Cardiac muscle cell (in vitro differentiated cells and primary cell): Measurements from ENCODE around the gene ADPGK. TPM values are rescaled to one million over a fixed set of nuclear protein-coding genes. Genes with fewer than 3 reads are reported as not detected.

Source experiments
- DNase-seq, 2 donors: peaks; one replicate each; pipeline versions ENCODE4 v3.0.0 to v3.0.0-alpha.2; 2010 to 2017; ENCODE audit warnings: low read depth in 1 of 2, low spot score in 1 of 2
- H3K27ac ChIP-seq: fragments of 200-600 bp; sonication (generic); 2 replicates; pipeline ENCODE4 v1.5.1; 2016
- H3K27me3 ChIP-seq: fragments of 200-600 bp; sonication (generic); 2 replicates; pipeline ENCODE4 v1.6.0; 2016; ENCODE audit warnings: control low read depth
- H3K36me3 ChIP-seq: fragments of 200-600 bp; sonication (generic); 2 replicates; pipeline ENCODE4 v1.5.1; 2016; ENCODE audit warnings: control low read depth
- H3K4me1 ChIP-seq: fragments of 200-600 bp; sonication (generic); 2 replicates; pipeline ENCODE4 v1.8.1; 2017; ENCODE audit warnings: low read depth, mild to moderate bottlenecking, mixed run types
- H3K4me3 ChIP-seq: fragments of 200-600 bp; sonication (generic); 2 replicates; pipeline ENCODE4 v1.5.1; 2016; ENCODE audit warnings: mild to moderate bottlenecking
- H3K9me3 ChIP-seq: fragments of 200-600 bp; sonication (generic); 2 replicates; pipeline ENCODE4 v1.5.1; 2017; ENCODE audit warnings: low read depth, mild to moderate bottlenecking, control low read depth
- CTCF ChIP-seq: IDR thresholded peaks from 2 replicates; pipeline ENCODE4 v1.5.1; 2012; ENCODE audit warnings: low read depth, mild to moderate bottlenecking, low read length
- polyA plus RNA-seq: library from polyadenylated mRNA; unstranded; fragments of >200 nt; fragmentation: Nextera tagmentation; extraction: Ambion mirVana; gene quantifications from 2 replicates; pipeline ENCODE4 v1.2.1, GENCODE V29; 2016
- total RNA-seq: library from RNA; depleted of rRNA; stranded (reverse); fragments of >200 nt; gene quantifications from 2 replicates; pipeline ENCODE4 v1.2.3, GENCODE V29; 2016

ADPGK gene
- total and polyA plus RNA-seq, 2 experiments from 2014 or later: 32.3 to 37.3 TPM

DNA sequence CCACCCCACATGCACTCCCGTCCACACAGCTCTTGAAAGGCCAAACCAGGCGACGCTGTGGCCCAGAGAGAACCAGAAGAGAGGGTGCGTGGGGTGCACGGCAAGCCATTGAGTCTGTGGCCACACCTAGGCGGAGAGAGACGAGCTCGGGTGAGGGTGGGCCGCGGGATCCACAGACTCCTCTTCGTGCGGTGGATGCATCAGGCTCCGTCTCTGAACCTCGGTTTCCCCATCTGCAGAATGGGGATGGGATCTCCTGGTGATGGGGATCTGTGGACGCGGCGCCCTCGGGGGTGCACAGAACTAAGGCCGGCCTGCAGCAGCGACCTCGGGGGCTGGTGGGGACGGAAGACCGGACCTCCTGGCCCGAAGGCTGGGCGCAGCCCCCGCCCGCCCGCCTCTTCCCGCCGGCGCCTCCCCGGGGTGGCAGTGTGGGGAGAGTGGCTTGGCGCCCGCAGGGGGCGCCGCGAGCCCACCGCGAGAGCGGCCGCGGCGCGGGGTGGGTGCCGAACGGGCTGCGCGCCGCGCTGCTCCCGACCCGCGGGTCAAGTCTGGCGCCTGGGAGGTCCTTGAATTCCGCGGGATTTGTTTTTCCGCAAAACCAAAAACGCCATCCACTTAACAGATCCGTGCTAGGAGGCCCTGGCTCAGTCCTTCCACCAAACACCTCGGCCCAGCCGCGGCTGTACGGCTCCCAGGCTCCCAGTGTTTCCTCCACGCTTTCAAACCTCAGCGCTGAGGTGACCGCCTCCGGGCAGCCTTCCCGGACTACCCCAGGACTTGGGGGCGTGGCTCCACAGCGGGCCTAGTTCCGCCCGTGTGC, 13.2 kb upstream of the ADPGK start:
- no peaks in the 10 kb centered on the region for H3K27me3 ChIP-seq
- H3K4me3 ChIP-seq: peak overlapping the region; percentile 36
- no peaks in the 10 kb centered on the region for H3K36me3 ChIP-seq
- DNase-seq: peak; percentile 71
- TF ChIP-seq CTCF: peak; percentile 41
- no peak overlapping the region for H3K27ac ChIP-seq
- H3K4me1 ChIP-seq: no peaks in the 10 kb centered on the region
- no peaks in the 10 kb centered on the region for H3K9me3 ChIP-seq

GRCh38 chr15:72796210-72796514, 12.6 kb upstream of the ADPGK start:
- H3K27me3 ChIP-seq: no peaks in the 10 kb centered on the region
- H3K4me3 ChIP-seq: no peak overlapping the region
- H3K4me1 ChIP-seq: no peaks in the 10 kb centered on the region
- no peak overlapping the region for H3K27ac ChIP-seq
- TF ChIP-seq CTCF: no peak
- H3K36me3 ChIP-seq: no peaks in the 10 kb centered on the region
- no peaks in the 10 kb centered on the region for H3K9me3 ChIP-seq
- DNase-seq: no peak

GRCh38 chr15:72793766-72794660, 10.5 kb upstream of the ADPGK start:
- Histone ChIP-seq H3K9me3 (no peaks in the 10 kb centered on the region), H3K4me1 (no peaks in the 10 kb centered on the region), H3K27me3 (no peaks in the 10 kb centered on the region), H3K36me3 (no peaks in the 10 kb centered on the region), H3K4me3 (no peak overlapping the region), H3K27ac (no peak overlapping the region)
- TF ChIP-seq CTCF: no peak
- no peak for DNase-seq

GRCh38 chr15:72792431-72792830, 8.9 kb upstream of the ADPGK start:
- no peak overlapping the region for H3K27ac ChIP-seq
- no peak for TF ChIP-seq CTCF
- DNase-seq: no peak
- H3K4me3 ChIP-seq: no peak overlapping the region
- no peaks in the 10 kb centered on the region for H3K9me3 ChIP-seq
- H3K27me3 ChIP-seq: no peaks in the 10 kb centered on the region
- no peaks in the 10 kb centered on the region for H3K36me3 ChIP-seq
- H3K4me1 ChIP-seq: no peaks in the 10 kb centered on the region

DNA sequence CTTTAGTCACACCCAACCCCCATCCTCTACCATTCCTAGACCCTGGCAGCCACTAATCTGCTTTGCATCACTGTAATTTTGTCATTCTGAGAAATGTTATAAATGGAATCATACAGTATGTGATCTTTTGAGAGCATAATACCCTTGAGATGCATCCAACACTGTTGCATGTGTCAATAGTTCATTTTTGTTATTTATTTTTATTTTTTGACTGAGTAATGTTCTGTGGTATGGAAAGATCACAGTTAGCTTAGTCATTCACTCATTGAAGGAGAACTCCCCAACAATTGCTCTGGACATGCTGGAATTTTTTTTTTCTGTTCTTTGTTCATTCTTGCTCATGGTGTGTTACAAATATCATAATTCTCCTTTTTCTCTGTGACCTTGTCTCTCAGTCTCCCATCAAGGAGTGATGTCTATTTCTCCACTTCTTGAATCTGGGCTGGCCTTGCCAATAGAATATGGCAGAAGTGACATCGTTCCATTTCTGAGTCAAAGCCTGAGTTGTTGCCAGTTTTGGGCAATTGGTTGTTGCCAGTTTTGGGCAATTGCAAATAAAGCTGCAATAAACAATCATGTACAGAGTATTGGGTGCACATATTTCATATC, 6.8 kb upstream of the ADPGK start:
- Histone ChIP-seq H3K4me1 (no peaks in the 10 kb centered on the region), H3K27me3 (no peaks in the 10 kb centered on the region), H3K9me3 (no peaks in the 10 kb centered on the region), H3K27ac (no peak overlapping the region), H3K36me3 (no peaks in the 10 kb centered on the region), H3K4me3 (no peak overlapping the region)
- TF ChIP-seq CTCF: no peak
- no peak for DNase-seq
